Kidney tubule cell (primary cell): ENCODE measurements around the gene PPFIBP2.

Experiments
- DNase-seq: peaks from one replicate; pipeline ENCODE4 v3.0.0-alpha.2; 2018; ENCODE audit warnings: low spot score

Gene PPFIBP2

DNA sequence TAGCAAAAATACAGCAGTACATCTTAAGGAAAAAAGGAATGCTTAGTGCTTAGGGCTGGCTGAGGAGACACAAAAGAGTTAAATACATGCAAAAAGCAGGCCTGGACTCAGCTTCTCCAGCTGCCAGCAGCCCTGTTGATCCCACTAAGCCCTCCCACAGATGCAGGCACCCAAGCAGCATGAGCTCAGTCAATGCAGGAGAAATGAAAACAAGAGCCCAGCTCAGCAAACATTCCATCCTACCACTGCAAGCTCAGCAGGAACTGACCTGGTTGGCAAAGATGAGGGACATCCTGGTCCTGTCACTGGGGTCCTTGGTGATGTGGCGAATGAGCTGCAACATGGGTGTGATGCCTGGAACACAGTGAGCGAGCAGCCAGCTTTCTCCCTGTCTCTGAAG is 153.7 kb downstream of the PPFIBP2 start:
- DNase-seq, result no peak

DNA sequence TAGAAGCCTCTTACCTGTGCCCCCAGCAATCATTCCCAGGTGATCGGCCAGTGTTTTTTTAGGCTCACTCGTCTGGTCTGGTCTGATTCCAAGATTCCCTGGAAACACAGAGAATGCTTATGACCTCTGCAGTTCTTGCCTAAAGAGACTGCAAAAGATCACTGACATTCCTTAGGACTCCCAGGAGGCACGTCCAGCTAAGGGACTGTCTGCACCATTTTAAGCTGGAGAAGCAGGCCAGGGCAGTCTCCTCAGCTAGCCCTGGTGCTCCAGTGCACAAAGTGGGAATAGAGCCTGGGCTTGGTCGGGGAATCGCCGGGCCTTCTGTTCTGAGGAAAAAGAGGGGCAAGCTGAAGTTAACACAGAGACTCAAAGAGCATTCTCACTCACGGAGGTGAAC is 154.7 kb downstream of the PPFIBP2 start:
- DNase-seq, result no peak

DNA sequence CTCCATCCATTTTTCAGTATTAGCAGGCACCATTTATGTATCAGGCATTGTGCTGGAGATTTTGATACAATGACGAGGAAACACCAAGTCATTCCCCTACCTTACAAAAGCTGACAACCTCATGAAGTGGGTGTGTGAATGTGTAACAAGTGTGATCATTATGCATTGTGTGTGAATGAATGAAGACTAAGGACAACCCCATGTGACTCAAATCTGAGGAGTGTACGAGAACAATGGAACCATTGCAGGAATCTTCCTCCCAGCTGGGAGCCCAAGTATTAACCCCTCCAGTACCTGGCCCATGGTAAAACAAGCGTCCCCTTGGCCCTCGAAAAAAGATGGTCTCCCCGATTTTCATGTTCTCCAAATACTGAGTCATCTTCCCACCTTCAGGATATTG is 155.1 kb downstream of the PPFIBP2 start:
- peak; percentile 30 for DNase-seq

DNA sequence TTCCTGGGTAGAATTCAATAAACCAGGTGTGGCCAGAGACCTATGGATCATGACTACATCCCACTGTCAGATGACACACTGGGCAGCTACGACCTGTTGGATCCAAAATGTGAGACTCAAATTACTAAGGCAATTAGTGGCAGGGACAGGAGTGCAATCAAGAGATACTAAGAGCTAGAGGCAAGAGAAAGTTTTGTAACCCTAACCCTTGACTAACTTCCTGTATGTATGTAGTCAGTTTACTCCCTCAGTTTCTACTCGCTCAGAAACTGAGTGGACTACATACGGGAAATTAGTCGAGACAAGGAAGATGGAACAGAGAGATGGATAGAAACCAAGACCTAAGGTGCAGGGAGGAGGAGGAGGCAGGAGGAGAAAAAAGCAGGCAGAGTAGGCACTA is 156.8 kb downstream of the PPFIBP2 start:
- DNase-seq, result no peak

DNA sequence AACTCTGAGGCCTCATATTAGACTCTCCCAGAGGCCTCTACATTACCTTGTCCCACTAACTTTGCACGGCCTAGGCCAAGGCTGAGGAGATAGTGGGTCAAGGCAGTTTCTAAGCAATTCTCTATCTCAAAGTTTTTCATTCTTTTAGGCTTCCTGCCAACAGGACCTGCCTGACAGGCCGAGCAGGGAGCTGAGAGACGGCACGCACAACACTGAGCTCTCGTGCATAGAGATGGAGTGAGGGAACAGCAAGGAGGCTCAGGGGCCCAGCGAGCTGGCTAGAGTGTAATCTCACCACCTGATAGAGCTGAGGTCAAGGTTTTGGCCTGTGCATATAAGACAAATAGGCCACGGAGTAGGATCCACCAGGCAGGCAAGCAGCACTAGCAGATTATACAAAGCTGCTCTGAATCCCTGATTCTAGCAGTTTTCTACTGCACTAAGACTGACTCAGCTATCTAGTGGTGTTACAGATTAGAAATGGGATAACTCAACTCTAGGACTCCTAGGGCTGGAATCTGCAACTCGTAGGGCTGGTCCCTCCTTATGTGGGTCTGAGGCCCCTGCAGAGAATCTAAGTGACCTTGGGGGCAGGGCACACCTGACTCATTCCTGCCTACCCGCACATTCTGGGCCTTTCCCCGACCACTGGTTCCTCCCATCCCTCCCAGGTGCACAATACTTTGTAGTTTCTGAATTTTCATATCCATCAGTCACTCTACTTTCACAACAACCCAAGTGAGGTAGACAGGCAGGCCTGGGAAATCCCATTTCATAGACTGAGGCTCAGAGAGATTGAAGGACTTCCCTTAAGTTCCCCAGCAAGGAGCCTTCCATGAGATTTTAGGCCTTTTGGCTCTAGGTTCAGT is 157.8 kb downstream of the PPFIBP2 start:
- DNase-seq, result no peak

DNA sequence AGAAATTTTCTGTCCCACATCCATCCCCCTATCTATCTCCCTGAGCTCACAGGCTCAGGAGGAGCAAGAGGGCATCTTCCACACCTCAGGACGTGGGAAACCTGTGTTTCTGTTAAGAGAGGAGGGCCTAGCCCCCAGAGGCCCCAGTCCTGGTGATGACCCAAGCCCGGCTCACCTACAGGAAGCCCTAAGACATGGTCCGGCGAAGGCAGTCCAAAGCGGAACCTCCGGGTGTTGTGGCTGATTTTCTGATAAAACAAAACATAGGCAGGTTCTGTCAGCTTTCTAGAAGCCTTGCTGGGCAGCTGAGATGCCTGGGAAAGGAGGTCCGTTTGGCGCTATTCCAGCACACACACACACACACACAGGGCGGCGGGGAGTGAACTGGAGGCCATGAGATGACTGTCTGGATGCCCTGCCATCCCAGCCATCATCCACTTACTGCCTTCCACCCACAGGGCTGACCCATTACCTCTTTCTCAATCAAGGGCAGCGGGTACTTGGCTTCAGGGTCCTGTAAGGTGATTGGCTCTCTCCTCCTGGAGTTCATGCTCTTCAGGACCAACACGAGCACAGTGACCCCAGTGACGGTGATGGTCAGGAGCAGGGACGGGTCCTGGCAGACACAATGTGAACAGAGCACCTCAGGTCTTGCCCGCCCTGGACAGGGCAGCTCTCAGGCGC is 158.6 kb downstream of the PPFIBP2 start:
- DNase-seq, result no peak

DNA sequence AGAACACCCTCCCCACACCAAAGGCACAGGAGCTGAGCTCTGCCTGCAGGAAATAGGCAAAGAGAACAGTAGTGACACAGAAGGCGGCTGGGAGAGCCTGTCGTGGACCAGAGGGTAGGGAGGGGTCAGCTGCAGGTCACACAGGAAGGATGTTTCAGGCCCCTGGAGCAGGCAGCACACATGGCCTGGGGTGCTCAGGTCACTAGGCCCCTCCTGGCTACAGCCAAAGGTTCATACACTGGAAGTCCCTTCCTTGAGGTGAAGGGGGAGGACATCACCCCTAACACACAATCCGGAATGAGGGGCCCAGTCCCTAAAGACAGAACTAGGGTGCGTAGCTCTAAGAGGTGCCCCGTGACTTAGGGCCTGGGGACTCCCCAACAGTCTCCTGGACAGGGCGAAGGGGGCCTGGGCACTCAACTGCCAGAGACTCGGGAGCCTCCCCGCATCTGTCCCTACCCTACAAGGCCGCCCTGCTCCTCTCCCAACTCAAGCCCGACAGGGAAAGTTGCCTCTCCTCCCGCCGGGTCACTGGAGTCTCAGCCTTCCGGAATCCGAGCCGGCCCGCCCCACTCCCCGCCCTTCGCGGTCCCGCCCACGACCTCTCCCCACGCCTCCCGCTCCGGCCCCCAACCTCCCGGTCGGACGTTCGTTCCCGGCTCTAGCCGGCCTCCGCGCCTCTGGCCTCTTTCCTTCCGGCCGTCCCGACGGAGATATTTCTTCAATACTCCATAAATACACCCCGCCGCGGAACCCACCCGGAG is 159.3 kb downstream of the PPFIBP2 start, which contains the start of gene CYB5R2:
CYB5R2 (minus strand) TSS at position 541 of the 764 bp plus-strand sequence. CDS start 675 bp downstream, outside the sequence.
- peak; percentile 38 for DNase-seq

DNA sequence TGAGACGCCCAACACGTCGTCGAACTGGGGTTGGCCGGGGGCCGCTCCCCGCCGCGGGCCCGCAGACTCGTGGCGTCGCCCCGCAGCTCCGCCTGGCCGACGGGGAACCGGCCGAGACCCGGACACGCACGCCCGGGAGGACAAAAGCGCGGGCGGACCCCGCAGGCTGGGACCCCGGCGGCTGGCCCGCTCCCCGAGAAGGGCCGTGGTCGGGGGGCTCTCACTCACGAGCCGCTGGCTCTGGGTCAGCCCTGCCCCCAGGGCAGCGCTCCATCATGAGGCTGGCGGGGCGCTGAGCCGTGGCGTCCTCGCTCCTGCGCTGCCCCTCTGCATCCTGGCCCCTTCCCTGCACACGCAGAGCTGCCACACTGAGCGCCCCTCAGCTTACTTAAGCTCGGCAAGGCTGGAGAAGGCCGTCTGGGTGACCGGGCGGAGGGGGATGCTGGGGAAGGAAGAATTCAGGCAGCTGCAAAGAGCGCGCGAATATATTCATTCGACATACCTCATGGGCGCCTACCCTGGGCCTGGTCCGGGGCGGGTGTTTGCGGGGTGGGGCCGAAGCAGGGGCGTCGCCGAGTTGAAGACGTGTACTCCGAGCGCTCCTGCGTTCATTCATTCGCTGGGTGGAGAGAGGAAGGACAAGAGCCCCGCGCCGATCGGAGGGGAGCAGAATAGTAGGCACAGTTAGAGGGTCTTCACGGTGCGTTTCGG is 160.1 kb downstream of the PPFIBP2 start:
- no peak for DNase-seq

DNA sequence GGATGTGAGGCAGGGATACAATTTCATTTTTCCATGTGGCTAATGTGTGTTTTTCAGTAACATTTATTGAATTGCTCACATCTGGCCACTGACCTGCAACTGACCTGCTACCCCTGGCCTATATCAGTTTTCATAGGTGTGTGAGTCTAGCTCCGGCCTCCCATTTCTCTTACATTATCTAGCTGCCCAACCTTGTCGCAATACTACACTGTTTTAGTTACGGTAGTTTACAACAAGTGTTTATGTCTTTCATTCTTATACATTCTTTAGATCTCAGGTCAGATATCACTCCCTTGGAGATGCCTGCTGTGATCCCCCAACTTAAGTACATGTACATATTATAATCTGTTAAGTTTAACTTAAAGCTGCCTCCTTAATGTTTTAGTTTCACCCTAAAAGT is 161.8 kb downstream of the PPFIBP2 start:
- DNase-seq, result no peak

DNA sequence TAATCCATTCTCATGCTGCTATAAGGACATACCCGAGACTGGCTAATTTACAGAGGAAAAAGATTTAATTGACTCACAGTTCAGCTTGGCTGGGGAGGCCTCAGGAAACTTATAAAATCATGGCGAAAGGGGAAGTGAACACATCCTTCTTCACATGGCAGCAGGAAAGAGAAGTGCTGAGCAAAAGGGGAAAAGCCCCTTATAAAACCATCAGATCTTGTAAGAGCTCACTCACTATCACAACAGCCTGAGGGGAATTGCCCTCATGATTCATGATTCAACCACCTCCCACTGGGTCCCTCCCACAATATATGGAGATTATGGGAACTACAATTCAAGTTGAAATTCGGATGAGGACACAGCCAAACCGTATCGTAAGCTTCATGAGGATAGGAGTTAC is 163.3 kb downstream of the PPFIBP2 start:
- DNase-seq, result peak; percentile 44

DNA sequence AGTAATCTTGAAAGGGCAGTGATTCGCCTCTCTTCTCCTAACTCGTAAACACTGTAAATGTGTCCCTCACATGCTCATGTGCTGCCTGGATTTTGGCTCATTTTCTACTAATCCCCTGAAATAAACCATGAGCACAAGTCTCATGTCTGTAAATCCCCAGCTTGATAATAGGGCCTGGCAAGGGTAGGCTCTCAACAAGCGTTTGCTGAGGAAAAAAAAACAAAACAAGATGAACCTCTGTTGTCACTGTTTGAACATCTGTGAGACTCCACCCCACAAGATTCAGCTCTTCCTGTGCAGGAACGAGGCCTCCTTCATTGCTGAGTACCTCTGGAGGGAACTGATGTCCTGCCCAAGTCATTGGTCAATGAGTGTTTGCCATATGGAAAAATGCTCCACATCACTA is 164.0 kb downstream of the PPFIBP2 start:
- no peak for DNase-seq

DNA sequence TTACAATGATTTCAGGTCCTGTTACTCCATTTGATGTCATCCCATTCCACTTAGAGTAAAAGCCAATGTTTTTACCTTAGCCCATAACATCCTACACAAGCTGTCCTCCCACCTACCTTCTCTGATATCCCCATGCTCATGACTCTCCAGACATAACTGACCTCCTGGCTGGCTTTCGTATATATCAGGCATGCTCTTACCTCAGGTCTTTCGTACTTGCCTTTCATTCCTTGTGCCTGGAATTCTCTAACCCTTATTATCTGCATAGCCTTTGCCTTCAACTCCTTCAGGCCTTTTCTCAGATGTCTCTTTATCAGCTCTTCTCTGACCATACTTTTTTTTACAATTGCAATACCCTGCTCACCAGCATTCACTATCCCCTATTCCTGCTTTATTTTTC is 169.8 kb downstream of the PPFIBP2 start:
- no peak for DNase-seq

DNA sequence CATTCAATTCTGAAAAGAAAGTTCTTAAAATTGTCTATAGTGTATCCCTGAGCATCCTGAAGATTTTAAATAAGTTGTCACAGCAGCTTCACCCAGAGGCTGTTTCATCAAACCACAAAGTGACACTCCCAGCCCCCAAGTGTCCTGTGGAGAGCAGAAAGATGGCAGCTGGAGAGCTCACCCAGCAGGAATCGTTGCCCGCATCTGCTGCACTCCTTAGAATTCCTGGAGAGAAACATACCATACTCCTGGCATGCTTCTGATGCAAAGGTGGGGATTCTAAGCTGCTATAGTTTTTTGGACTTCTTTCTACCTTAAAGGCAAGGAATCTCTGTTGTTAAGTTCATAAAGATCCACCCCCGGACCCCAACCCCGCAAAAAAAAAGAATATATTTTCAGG is 173.0 kb downstream of the PPFIBP2 start:
- no peak for DNase-seq

DNA sequence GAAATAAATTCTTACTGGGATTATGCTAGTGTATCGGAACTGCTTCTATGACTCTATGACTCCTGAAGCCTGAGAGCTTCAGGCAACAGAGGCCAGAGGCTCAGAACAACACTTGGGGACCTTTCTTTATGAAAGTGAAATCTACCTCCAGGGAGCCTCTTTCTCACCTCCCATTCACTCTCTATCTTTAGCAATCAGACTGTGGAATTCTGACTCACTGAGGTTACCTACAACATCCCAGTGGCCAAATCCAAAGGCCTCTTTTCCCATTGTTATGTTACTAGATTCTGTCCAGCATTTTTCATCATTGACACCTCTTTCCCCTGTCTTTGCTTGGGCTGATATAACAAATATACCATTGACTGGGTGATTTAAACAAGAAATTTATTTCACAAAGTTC is 173.6 kb downstream of the PPFIBP2 start:
- DNase-seq, result no peak

DNA sequence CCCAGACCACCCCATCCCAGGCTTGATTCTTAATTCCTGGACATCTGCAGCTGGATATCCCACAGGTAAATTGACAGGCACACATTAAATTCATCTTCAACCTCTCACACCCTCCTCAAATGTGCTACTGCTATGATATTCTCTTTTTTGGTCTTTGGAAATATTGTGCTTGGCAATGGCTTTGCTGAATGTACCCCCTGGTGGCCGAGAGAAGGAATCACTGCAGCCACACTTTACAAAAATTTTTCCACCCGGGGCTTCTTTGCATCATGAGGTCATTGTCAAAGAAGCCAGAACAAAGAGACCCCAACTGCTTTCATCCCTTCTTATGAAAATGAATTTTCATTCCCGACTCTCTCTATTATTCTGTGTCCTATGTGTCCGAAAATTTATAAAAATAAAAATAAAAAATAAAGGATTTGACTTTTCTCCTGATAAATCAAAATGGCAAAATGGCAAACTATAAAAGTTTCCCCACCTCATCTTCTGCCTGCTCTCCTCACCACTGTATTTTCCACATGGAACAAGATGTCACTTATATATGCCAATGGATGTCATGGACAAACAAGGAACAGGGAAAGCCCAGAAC is 174.5 kb downstream of the PPFIBP2 start:
- DNase-seq, result peak; percentile 42

DNA sequence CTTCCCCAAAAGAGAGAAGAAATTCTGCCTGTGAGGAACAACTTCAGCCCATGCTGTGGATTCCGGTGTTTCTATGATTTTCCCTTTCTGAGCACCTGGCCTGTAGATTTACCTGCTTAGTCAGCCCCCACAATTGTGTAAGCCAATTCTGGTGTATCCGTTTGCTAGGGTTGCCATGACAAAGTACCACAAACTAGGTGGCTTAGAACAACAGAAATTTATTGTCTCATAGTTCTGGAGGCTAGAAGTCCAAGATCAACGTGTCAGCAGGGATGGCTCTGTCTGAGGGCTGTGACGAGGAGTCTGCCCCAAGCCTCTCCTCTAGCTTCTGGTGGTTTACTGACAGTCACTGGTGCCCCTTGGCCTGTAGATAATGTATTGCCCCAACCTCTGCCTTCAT is 175.4 kb downstream of the PPFIBP2 start:
- peak; percentile 14 for DNase-seq

DNA sequence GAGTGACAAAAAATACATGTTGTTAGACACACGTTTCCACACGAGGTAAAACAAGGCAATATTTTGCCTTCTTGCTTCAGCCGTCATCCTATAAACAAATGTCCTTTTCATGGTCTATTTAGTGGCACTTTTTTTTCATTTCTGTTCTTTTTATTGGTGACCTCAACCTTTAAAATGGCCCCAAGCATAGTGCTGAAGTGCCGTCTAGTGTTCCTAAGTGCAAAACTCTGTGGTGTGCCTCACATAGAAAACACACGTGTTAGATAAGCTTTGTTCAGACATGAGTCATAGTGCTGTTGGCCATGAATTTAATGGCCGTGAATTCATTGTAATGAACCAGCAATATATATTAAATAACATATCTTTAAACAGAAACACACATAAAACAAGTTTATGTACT is 176.8 kb downstream of the PPFIBP2 start:
- DNase-seq, result peak; percentile 47

DNA sequence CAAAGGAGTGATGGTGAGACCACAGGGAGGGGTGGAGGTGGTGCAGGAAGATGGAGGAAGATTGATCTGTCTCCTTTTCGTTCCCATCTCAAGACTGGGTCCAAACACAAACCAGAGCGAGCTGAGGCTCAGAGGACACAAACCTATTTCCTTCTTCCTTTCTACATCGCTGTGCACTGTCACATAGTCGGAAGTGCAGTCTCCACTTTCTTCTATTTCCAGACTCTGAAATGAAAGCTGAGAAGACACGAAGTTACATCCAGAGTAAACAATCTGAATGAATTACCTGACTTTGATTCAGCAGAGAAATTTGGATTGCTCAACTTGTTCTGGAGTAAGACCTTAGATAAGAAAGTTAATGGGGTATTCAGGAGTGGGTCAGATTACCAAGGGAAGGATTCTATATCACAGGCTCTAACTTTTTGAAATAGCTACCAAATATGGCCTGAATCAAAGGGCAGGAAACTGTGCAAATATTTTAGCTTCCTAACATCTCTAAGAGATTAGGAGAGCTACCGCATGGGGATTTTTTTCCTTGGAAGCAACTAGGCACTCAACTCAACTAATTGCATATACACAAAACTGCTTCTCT is 178.1 kb downstream of the PPFIBP2 start:
- no peak for DNase-seq

DNA sequence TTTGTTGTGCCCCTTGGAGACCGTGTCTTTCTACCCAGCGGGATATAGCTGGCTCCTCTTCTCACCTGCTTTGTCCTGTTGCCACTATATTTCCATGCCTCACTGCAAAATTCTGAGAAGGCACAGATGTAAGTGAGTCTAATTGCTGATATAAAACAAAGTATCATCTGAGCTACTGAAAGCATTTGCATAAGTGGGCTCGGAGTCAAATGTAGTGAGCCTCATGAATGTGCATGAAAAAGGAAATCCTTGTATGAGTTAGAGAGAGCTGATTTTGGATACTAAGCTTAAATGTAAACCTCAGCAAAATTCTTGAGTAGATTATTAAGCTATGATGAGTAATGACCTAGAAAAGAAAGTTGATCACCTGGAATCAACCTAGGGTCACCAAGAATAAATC is 178.6 kb downstream of the PPFIBP2 start:
- peak; percentile 14 for DNase-seq

DNA sequence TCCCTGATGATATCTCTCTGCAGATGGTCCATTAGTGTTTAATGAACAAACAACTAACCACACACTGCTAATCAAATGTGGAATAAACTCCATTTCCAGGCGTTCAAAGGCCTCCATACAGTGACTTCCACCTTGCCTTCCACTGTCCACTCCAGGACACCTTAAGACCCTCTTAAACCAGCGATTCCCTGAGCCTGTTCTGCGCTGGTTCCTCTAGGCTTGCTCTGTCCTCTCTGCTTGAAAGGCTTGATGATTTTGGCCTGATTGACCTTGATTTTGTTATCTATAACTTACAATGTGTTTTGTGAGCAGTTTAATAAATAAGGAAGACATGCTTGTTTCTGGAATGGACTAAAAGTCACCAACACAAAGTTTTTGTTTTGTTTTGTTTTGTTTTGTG is 180.4 kb downstream of the PPFIBP2 start:
- DNase-seq, result no peak

DNA sequence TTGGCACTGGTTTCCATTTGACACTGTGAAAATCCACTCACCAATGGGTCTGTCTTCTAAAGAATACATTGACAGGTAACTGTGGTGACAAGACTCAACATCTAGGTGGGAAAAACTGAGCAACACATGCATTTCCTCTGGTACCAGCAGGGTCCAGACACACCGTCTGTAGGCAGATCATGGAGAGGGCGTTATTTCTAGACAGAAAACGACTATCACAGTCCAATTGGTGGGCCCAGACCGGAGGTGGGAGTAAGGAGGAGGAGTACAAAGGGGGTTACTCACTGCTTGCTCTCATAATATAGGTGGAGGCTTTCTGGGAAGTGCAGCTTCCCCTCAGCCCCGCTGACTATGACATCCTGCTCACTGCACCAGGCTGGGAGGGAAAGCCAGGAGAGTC is 182.6 kb downstream of the PPFIBP2 start:
- no peak for DNase-seq
